ENCODE results near the gene IRS2. TPM values are rescaled to one million over a fixed set of nuclear protein-coding genes. Genes with fewer than 3 reads are reported as not detected.

IRS2 gene
- total RNA-seq, 2 donors from 2014 or later: 47.8 to 59.8 TPM

DNA sequence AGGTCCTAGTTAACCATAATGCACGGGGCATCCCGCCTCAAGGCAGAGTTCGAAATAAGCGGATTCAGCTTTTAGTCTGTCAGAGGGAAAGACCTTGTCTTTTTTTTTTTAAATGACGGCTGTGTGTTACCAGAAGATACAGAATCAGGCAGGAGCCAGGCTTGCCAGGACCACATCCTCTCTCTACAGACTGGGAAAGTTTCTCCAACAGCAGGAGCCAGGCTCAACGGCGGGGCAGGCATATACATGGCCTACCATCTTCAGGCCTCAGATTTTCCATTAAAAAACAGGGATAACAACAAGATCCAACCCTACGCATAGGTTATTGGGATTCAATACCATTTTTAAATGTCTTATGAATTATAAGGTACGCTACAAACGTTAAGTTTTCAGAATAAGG lies 17.8 kb downstream of the IRS2 start:
- TF ChIP-seq CTCF (IDR thresholded peaks at IDR 0.05): no peak
- no peak for DNase-seq (ENCODE audit: low spot score)
- H3K36me3 ChIP-seq: peaks cover 25% of the 10 kb centered on the region

GRCh38 chr13:109768176-109768575 lies 18.2 kb downstream of the IRS2 start:
- no peak overlapping the region for H3K27ac ChIP-seq
- TF ChIP-seq CTCF (IDR thresholded peaks at IDR 0.05): no peak
- H3K4me3 ChIP-seq: no peak overlapping the region
- H3K27me3 ChIP-seq (replicated peaks; ENCODE audit: insufficient read depth): no peaks in the 10 kb centered on the region
- DNase-seq (ENCODE audit: low spot score) (no peak), ATAC-seq (ENCODE audit: insufficient number of reproducible peaks, low FRiP score, low read depth) (no peak)
- no peaks in the 10 kb centered on the region for H3K9me3 ChIP-seq
- H3K36me3 ChIP-seq: peaks cover 25% of the 10 kb centered on the region
- H3K4me1 ChIP-seq (ENCODE audit: control insufficient read depth in 1 of 2, low read depth in 2 of 2): peaks cover 8 to 23% of the 10 kb centered on the region in 2 donors

More for the DNA sequence above, 17.8 kb downstream of the IRS2 start:
- no peaks in the 10 kb centered on the region for H3K27me3 ChIP-seq (replicated peaks; ENCODE audit: insufficient read depth)
- no peak overlapping the region for H3K4me3 ChIP-seq
- peaks cover 8 to 23% of the 10 kb centered on the region in 2 donors for H3K4me1 ChIP-seq (ENCODE audit: control insufficient read depth in 1 of 2, low read depth in 2 of 2)
- no peak for ATAC-seq (ENCODE audit: insufficient number of reproducible peaks, low FRiP score, low read depth)
- no peak overlapping the region for H3K27ac ChIP-seq
- H3K9me3 ChIP-seq: no peaks in the 10 kb centered on the region

DNA sequence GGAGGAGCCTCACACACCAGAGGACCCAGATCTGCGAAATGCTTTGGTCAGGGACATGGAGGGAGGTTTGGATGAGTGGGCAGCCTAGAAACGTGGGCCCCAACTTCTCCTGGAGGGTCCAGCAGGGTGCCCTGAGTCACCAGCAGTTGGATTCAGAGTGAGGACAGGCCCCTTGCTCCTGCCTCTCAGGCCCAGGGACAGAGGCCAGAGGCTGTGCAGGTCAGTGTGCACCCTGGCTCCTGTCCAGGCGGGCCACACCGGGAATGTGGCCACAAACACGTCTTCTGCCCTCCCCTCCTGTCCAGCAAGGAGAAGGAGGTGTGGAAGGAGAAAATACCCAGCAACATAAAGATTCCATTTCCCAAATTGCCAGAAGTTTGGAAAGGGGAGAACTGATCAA lies 19.4 kb downstream of the IRS2 start:
- no peaks in the 10 kb centered on the region for H3K9me3 ChIP-seq
- ATAC-seq (ENCODE audit: insufficient number of reproducible peaks, low FRiP score, low read depth) (no peak), DNase-seq (ENCODE audit: low spot score) (no peak)
- no peak for TF ChIP-seq CTCF (IDR thresholded peaks at IDR 0.05)
- no peak overlapping the region for H3K27ac ChIP-seq
- H3K36me3 ChIP-seq: peaks cover 21% of the 10 kb centered on the region
- H3K27me3 ChIP-seq (replicated peaks; ENCODE audit: insufficient read depth): no peaks in the 10 kb centered on the region
- no peak overlapping the region for H3K4me3 ChIP-seq
- H3K4me1 ChIP-seq (ENCODE audit: control insufficient read depth in 1 of 2, low read depth in 2 of 2): peaks cover 8 to 23% of the 10 kb centered on the region in 2 donors

GRCh38 chr13:109764470-109765291 lies 21.7 kb downstream of the IRS2 start:
- Histone ChIP-seq H3K9me3 (no peaks in the 10 kb centered on the region), H3K4me1 (ENCODE audit: control insufficient read depth in 1 of 2, low read depth in 2 of 2) (peaks cover 8 to 28% of the 10 kb centered on the region in 2 donors), H3K4me3 (no peak overlapping the region), H3K36me3 (peaks cover 9% of the 10 kb centered on the region), H3K27ac (no peak overlapping the region), H3K27me3 (replicated peaks; ENCODE audit: insufficient read depth) (no peaks in the 10 kb centered on the region)
- TF ChIP-seq CTCF (IDR thresholded peaks at IDR 0.05): no peak
- ATAC-seq (ENCODE audit: insufficient number of reproducible peaks, low FRiP score, low read depth) (no peak), DNase-seq (ENCODE audit: low spot score) (no peak)

- no peaks in the 10 kb centered on the region for H3K9me3 ChIP-seq
- H3K27me3 ChIP-seq (replicated peaks; ENCODE audit: insufficient read depth): no peaks in the 10 kb centered on the region
- no peak overlapping the region for H3K4me3 ChIP-seq
- no peak for TF ChIP-seq CTCF (IDR thresholded peaks at IDR 0.05)
- H3K36me3 ChIP-seq: peaks cover 9% of the 10 kb centered on the region
- no peak overlapping the region for H3K27ac ChIP-seq
- H3K4me1 ChIP-seq (ENCODE audit: control insufficient read depth in 1 of 2, low read depth in 2 of 2): peaks cover 8 to 28% of the 10 kb centered on the region in 2 donors
- DNase-seq (ENCODE audit: low spot score) (no peak), ATAC-seq (ENCODE audit: insufficient number of reproducible peaks, low FRiP score, low read depth) (no peak)
These were observed 22.3 kb downstream of the IRS2 start for GRCh38 chr13:109764045-109764444.

Measured in thoracic aorta (tissue), 2 donors.